COR-L47 (cell line): ENCODE results near the gene ZDHHC5.
"Not testable (repeated sequence)": the region's sequence is repeated elsewhere in the genome, so short reads cannot be mapped to it uniquely, and the experiment has no call there.

Experiments used
- DNase-seq: peaks from one replicate; lab custom pipeline; 2025; lab: John Stamatoyannopoulos, UW

Gene ZDHHC5

DNA sequence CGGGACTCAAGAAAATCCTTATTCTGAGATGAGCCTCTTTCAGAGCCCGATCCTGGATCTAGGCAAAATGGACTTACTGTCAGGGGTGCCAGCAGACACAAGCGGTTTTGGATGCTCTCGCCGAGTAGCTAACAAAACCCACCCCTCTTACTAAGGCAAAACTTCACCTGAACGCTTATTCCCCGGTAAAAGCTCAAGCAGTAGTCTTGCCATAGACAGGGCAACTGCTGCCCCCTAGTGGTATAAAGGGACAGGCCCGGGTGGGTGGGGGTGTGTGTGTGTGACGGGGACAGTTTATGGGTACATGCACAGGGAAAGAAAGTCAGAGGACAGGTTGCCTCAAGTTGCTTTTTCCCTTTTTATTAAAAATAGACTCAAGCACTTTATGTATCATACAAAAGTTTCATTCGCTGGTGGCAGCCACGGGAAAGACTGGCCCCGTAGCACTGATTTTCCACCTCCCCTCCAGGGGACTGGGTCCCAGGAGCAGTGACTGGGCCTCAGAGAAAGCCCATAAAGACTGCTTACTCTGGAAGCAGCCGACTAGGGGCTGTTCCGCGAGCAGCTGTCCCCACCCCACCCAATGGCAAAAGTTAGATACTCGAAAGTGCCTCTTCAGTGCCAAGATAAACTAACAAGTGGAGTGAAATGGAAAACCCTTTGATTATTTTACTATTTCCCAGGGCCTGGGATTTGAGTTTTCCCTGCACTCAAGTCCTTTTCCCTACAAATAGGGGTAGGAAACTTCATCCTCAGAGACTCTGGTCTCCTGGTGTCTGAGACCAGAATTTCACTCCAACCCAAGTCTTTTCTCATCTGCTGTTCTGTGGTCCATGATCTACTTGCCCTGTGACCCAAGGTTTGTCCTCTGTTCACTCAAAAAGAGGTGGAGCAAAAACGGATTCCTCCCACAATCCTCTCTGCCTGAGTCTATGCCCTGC is 22.9 kb upstream of the ZDHHC5 start:
- DNase-seq, result peak; percentile 72

DNA sequence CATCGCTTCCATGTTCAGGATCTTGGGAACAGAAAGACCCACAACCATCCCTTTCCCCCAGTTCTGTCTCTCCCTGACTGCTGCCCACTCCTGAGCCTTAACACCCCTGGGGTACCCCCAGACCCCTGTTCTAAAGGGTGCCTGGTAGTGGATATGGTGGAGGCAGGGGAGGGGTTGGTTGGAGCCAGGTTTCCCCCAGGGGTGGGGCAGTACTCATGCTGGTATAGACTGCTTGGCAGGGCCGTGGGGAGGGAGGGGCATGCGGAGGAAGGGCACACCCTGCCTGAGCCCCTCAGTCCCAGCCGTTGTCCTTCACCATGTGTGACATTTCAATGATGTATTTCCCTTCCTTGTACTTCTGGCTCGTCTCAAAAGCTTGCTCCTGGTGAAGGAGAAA is 22.2 kb upstream of the ZDHHC5 start:
- DNase-seq, result no peak

DNA sequence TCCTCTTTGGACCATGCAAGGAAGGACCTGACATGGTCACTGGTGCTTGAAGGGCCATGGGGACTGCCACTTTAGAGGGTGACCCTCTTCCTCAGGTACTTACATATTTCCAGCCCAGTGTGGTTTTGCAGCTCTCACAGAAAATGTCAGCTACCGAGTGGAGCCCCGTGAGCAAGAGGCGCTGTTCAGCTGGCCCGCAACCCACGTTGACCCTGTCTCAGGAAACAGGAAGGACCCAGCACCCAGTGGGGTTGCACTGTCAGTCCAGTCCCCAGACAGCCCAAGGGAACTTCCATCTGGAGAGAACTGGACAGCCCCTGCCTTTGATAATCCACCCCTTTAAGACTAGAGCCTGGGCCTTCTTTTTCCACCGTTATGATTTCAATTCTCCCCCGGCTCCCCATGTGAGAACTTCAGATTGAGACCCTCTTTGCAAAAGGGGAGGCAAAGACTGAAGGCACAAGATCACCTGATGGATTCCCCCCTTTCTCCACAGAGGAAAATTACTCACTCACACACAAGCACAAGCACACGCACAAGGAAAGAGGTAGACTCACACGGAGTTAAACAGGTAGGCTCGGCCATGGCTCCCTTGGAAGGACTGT is 21.6 kb upstream of the ZDHHC5 start:
- no peak for DNase-seq

DNA sequence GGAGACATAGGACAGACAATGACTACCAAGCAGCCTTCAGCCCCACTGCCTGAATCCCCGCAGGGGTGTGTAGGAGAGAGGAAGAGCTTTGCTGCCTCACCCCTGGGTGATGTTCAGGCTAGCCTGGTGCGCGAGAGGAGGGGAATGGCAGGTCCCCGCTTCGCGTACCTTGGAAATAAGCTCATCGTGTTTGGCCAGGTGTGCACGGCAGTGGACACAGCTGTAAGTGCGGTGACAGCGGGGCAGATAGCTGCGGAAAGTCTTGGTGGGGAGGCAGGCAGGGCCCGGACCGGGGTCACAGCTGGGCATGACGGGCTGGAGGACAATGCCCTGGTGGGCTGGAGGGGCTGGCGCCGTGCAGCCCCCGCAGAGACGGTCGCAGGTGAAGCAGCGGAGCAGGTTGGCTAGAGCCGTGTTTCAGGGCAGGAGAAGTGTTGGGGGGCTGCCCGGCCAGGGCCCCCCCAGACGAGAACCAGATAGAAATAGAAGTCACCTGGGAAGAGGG is 21.1 kb upstream of the ZDHHC5 start:
- DNase-seq, result no peak

DNA sequence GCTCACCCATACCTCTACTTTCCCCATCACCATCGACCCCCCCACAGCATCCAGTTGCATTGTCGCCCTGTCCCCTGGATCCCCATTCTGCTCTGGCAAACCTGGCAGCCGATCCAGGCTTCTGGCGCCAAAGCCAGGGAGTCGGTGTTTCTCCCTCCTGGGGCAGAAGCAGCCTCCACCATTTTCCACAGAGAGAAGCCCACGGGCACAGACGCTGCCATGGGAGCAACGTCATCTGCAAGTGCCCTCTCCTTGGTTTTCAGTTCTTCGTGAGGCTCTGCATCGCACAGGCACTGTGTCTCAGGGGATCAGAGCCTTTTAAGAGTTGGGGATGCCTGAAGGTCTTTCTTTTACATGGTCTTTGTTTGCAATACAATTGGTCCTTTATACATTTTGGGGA is 20.5 kb upstream of the ZDHHC5 start:
- no peak for DNase-seq

DNA sequence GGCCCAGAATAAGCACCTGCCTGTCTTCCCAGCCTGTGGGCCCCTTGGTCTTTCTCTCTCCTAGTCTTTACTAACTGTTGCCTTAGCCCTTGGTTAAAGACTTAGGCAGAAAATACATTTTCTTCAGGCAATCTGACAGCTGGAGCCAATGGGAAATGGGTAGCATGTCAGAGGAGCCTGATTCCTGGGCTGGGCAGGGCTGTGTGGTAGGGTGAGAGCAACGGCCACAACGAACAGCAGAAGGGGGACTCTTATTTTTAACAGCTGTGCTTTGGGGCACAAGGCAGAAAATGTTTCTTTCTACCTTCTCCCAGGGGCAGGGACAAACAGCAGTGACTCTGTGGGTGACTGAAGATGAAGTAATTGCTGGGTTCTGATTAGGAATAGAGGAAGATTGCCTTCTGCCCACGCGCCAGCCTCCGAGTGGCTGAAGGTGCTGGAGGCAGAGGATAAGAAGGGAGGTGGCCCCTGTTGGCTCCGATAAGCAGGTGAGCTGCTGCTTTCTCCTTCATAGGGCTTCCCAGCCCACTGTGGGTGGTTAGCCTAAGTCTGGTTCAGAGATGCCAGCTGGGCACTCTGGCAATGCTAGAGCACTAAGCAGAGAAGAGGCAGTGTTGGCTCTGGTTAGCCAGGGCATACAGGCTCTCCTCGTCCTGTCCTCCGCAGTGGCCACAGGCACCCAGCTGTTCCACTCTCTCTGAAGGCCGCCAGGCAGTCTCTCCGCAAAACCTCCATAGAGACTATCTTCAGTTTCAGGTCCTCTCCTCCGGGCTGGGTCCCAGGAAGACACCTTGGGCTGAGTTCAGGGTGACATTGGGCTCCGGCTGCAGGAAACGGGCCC is 19.7 kb upstream of the ZDHHC5 start:
- no peak for DNase-seq

DNA sequence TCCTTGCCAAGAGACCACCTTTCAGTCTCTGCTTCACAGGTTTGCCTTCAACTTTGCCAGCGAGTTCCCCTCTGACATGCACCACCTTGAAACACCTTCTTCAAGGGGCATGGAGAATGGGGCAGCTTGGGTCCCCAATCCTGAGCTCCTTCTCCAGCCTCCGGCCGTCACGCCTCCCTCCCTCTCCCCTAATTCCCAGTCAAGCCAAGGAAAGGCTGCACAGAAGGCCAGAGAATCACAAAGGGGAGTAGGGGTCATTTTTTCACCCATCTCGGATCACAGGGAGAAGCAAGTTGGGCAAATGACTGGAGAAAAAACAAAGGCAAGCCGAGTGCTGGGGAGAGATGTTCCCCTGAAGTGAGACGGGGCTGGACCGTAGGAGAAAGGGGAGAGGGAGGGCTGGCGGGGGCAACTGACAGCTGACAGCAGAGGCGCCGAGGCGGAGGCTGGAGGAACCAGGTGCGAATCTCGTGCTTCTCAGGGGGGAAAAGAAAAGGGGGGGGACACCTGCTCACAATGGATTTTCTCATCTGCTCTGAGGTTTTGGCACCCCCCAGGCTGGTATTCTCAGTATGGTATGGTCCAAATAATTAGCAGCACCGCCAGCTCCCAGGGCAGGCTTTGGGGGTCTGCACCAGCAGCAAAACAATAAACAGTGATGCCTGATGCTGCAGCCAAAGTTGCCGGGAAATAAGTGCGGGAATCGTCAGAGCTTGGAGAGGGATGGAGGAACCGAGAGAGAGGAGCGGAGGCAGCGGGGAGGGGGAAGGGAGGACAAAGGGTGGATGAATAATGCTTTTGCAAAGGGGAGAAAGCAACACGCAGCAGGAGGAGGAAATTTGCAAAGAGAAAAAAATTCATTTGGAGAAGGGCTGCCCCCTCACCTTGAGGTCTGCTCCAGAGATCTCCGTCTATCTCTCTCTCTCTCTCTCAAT is 18.8 kb upstream of the ZDHHC5 start:
- DNase-seq, result no peak

DNA sequence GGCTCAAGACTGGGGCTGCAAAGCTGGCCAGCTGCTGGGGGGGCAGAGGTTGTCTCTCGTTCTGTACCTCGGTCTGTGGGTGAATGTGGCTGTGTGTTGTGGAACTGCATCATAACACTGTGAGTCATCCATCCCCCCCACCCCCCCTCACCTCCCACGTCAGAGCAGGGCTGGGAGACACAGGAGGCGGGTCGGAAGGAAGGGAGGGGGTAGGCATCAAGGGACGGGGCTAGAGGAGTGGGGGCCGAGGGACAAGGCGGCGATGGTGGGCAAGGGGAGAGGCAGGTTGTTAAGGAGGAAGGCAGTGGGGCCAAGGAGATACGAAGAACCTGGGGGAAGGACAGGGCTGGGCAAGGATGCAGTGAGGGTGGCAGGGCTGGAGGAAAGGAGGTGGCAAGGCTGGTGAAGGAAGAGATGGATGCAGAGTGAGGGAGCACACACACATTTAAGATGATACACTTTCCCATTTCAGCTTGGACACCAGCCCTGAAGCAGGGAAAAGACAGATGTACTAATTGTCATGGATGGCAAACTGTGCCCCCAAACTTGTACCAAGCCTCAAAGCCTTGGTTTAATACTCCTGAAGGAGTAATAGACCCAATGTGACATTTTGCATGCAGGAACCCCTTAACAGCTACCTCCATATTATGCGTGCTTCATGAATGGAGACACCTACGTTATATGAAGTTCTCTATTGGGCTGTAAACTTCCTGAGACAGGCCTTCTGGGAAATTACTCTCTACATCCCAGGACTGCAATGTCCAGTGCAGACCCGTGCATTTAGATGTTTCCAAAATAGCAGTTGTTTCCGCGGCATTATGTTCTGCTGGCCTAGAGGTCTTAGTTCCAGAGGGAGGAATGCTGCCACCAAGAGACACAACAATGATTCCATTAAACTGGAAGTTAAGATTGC is 17.8 kb upstream of the ZDHHC5 start, which contains the start of gene YPEL4:
YPEL4 (minus strand) TSS at position 87 of the 913 bp plus-strand sequence. CDS start 2,805 bp downstream, outside the sequence.
- DNase-seq, result no peak

DNA sequence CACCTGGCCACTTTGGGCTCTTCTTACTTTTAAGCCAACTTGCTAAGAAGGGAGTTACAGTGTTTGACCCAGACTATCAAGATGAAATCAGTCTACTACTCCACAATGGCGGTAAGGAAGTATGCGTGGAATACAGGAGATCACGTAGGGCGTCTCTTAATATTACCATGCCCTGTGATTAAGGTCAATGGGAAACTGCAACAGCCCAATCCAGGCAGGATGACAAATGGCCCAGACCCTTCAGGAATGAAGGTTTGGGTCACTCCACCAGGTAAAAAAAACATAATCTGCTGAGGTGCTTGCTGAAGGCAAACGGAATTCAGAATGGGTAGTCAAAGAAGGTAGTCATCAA is 17.2 kb upstream of the ZDHHC5 start:
- DNase-seq, result no peak

DNA sequence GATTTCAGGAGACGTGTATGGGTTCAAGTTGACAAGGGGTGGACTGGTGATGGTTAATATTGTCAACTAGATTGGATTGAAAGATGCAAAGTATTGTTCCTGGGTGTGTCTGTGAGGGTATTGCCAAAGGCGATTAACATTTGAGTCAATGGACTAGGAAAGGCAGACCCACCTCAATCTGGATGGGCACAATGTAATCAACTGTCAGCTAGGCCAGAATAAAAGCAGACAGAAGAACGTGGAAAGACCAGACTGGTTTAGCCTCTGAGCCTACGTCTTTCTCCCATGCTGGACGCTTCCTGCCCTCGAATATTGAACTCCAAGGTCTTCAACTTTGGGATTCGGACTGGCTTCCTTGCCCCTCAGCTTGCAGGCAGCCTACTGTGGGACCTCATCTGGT is 16.5 kb upstream of the ZDHHC5 start:
- no peak for DNase-seq

DNA sequence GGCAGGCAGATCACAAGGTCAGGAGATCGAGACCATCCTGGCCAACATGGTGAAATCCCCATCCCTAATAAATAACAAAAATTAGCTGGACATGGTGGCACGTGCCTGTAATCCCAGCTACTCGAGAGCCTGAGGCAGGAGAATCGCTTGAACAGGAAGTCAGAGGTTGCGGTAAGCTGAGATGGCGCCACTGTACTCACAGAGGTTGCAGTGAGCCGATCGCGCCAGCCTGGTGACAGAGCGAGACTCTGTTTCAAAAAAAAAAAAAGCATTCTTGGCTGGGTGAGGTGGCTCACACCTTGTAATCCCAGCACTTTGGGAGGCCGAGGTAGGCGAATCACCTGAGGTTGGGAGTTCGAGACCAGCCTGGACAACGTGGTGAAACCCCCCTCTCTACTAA is 15.7 kb upstream of the ZDHHC5 start:
- DNase-seq, result not testable (repeated sequence)

DNA sequence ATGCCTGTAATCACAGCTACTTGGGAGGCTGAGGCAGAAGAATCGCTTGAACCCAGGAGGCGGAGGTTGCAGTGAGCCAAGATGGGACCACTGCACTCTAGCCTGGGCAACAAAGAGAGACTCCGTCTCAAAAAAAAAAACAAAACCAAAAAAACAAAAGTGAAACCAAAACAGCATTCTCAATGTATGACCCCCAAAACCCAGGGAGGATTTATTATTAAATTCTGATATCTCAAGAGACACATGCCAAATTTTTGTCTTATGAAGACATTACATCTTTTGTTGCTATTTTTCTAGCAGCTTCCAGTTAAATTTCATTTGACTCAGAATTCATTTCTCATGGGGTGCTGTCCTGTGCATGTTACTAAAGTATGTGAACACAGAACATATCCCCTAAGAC is 15.3 kb upstream of the ZDHHC5 start:
- no peak for DNase-seq

DNA sequence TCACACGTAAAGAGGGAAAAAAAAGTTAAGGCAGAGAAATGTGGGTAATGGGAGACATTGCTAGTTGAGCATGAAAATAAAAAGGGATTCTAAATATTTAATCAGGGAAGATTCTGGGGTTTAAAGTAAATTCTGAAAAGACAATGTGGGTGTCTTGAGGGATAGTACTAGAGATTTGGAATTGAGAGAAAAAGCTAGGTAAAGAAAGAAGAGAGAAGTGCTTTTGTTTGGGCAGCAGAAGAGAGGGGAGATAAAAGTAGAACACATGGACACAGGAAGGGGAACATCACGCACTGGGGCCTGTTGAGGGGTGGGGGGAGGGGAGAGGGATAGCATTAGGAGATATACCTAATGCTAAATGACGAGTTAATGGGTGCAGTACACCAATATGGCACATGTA is 14.8 kb upstream of the ZDHHC5 start:
- DNase-seq, result no peak

DNA sequence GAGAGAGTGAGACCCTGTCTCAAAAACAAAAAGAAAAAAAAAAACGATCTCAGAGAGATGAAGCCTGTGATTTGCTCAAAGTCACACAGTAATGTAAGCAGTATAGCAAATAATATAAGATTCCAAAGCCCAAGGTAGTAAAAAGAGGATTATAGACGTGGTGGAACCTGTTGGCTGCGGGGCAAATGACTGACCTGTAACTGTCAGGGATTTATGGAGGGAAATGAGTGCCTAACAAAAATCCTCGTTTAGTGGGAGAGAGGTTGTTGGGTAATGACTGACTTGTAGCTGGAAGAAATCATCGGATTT is 11.1 kb upstream of the ZDHHC5 start:
- no peak for DNase-seq

DNA sequence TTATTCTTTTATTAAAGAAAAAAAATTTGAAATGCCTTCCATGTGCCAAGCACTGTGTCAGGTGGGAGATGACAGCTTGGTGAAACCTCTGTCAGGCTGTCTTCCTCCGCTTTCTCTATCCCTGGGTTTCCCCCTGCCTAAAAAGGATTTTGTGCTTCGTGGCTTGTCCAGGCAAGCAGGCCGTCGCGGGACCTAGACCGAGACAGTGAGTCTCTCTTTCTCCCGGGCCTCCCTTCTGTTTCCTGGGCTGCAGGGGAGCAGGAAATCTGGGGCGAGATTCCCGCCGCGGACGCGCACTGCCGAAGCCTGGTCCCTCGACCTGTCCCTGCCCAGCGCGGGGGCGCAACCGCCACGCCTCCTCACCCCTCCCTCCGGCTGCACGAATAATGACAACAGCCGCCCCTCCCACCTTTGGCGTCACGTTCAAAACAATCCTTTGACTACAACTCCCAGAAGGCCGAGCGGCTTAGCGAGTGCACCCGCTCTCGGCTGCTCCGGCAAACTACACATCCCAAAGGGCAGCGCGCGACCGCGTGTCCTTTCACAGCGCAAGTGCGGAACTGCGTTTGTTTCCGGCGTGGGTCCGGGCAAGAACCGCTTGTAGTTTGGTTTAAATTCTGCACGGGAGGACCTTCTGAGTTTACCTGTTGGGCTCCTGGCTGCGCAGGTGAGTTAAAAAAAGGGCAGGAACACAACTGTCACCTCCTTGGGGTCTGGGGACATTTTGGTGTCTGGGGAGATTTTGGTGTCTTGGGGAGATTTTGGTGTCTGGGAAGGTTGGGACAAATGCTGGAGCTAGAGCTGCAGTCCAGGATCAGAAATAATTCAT is 10.5 kb upstream of the ZDHHC5 start, which contains the start of gene CLP1:
CLP1 (plus strand) TSS at position 569 of the 829 bp plus-strand sequence. CDS start 1,715 bp downstream, outside the sequence.
- peak; percentile 99 for DNase-seq

DNA sequence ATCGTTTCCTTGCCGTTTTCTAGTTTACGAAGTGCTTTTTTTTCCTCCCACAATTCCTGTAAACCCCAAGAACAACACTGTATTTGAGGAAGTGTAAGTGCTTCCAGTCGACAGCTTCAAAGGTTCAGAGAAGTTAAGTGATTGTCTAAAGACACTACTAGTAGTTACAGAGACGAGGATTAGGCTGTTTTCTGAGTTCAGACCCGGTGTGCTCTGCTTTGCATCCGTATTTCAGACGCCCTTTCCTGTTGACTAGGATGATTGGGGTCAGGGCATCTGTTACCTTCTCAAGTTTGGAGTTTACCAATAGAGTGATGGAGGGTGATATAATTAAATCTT is 9.9 kb upstream of the ZDHHC5 start:
- no peak for DNase-seq

DNA sequence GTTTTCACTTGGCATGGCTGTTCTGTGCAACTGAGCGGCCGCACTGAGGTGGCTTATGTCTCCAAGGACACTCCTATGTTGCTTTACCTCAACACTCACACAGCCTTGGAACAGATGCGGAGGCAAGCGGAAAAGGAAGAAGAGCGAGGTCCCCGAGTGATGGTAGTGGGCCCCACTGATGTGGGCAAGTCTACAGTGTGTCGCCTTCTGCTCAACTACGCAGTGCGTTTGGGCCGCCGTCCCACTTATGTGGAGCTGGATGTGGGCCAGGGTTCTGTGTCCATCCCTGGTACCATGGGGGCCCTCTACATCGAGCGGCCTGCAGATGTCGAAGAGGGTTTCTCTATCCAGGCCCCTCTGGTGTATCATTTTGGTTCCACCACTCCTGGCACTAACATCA is 8.2 kb upstream of the ZDHHC5 start:
- no peak for DNase-seq

DNA sequence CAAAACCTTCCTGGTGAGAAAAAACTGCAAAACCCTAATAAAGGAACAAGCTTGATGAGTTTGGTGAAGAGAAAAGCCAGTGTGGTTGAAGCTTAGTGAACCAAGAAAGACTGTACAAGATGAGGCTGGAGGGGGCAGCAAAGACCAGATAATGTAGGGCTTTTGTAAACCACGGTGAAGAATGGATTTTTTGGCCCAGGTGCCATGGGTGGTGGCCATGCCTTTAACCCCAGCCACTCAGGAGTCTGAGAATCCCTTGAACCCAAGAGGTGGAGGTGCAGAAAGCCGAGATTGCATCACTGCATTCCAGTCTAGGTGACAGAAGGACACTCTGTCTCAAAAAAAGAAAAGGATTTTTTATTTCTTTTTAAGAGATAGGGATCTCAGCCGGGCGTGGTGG is 5.0 kb upstream of the ZDHHC5 start:
- DNase-seq, result no peak

DNA sequence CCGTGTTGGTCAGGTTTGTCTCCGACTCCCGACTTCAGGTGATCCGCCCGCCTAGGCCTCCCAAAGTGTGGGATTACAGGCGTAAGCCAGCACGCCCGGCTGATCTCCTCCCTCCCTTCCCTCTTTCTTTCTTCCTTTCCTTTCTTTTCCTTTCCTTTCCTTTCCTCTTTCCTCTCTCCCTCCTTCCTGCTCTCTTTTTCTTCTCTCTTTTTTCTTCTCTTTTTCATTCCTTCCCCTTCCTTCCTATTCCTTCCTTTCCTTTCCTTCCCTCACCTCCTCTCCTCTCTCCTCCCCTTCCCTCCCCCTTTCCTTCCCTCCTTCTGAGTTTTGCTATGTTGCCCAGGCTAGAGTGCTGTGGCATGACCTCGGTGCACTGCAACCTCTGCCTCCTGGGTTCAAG is 3.9 kb upstream of the ZDHHC5 start:
- no peak for DNase-seq
